Stimulated activated CD8-positive, alpha-beta memory T cell treated with anti-CD3 and anti-CD28 coated beads, Interleukin-4, amount 100 ng/mL, for 48 hours (primary cell): ENCODE data around the gene CNOT10.
"Not testable (repeated sequence)": the region's sequence is repeated elsewhere in the genome, so short reads cannot be mapped to it uniquely, and the experiment has no call there.

Experiments
- DNase-seq: peaks from one replicate; pipeline ENCODE4 v3.0.0-alpha.2; 2020

The CNOT10 gene, protein sequence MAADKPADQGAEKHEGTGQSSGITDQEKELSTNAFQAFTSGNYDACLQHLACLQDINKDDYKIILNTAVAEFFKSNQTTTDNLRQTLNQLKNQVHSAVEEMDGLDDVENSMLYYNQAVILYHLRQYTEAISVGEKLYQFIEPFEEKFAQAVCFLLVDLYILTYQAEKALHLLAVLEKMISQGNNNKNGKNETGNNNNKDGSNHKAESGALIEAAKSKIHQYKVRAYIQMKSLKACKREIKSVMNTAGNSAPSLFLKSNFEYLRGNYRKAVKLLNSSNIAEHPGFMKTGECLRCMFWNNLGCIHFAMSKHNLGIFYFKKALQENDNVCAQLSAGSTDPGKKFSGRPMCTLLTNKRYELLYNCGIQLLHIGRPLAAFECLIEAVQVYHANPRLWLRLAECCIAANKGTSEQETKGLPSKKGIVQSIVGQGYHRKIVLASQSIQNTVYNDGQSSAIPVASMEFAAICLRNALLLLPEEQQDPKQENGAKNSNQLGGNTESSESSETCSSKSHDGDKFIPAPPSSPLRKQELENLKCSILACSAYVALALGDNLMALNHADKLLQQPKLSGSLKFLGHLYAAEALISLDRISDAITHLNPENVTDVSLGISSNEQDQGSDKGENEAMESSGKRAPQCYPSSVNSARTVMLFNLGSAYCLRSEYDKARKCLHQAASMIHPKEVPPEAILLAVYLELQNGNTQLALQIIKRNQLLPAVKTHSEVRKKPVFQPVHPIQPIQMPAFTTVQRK

DNA sequence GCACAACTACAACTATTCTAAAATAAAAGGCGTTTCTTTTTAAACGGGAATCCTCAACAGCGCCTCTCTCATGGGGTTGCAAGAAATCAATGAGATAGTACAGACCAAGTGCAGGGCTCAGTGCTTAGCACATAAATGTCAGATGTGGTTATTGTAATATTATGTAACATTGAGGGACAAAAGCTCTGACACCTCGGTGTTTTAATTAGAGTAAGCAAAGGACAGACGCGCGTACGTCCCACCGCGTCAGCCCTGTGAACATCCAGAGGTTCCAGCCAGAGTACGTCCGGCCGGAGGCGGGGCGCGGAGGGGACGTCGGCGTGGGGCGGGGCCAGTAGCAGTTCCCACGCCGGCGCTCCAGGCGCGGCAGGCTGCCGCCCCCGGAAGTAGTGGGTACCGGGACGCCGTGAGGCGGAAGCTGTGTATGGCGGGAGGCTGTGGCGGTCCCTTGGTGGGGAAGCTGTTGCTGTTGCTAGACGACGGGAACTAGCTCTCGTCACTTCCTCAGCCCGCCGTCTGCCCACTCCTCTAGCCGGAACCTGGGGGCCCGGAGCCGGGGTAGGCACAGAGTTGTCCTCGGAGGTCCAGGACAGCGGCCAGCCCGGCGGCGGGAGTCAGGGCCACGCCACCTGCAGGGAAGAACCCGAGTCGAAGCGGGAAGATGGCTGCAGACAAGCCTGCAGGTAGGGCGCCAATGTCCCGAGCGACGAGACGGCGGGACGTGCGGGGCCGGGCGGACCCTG, at the start of gene CNOT10:
Gene CNOT10 (plus strand): TSS at position 389 of the 743 bp plus-strand sequence. CDS start 273 bp downstream, at position 662.
- peak; percentile 95 for DNase-seq

DNA sequence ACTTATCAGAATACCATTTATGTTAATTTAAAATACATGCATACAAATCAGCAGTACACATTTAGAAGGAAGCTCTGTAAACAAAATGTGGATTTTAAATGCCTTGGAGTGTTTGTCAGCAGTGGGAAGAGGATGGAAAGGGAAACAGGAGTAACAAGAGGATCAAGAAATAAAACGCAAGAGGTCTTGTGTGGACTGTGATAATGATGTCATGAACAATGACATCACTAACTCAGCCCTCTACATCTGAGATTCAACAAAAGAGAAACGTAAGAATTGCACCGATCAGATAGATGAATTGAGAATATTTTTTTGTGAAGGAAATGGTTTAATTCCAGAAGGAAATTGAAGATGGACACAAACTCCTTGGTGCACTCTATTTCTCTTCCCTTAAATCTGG, 44.0 kb upstream of the CNOT10 start:
- no peak for DNase-seq

DNA sequence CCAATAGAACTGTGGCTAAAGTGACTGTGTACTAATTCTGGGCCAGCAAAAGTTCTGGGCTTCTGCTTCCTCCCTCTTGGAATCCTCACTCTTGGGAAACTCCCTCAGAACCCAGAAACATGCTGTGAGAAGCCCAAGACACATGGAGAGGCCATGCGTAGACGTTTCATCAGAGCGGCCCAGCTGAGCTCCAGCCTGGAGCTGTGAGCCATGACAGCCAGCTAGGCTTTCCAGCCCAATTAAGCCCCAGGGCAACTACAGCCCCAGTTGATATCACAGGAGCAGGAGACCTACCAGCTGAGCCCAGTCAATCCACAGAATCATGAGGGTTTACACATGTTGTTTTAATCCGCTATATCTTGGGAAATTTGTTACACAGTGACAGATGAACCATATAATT, 43.6 kb upstream of the CNOT10 start:
- DNase-seq = no peak

DNA sequence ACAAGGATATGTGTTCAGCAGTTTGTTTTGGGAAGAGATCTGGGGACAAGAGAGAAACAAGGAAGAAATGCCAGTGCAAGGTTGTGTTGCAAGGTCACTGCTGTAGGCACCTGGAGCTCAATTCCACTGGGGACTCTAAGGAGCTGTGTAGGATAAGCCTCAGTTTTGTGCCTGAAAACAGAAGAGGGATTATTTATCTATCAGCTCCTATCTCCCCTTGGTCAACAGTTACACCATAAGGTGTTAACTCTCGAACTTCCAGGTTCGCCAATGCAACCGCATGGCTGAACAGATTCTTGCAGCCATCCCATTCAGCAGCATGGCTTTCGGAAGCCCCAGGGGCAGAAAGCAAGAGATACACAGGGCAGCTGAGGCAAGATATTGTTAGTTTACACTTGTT, 41.6 kb upstream of the CNOT10 start:
- no peak for DNase-seq

DNA sequence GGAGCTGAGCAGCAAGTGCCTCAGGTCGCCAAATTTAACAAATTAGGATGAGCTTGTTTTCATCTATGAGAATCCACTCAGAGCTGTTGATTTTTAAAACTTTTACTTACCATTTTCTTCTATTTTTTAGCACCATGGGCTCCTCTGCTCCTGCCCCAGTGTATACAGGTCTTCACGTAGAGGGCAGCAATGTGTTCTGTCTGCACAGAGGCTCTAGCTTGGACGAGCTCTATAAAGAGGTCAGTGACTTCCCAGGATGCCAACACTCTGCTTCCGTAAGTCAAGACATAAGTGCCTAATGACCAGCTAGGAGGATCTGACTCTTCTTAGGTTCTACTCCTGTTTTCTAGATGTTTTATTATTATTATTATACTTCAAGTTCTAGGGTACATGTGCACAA, 41.2 kb upstream of the CNOT10 start:
- no peak for DNase-seq

GRCh38 chr3:32644380-32644779, 40.6 kb upstream of the CNOT10 start:
- no peak for DNase-seq

DNA sequence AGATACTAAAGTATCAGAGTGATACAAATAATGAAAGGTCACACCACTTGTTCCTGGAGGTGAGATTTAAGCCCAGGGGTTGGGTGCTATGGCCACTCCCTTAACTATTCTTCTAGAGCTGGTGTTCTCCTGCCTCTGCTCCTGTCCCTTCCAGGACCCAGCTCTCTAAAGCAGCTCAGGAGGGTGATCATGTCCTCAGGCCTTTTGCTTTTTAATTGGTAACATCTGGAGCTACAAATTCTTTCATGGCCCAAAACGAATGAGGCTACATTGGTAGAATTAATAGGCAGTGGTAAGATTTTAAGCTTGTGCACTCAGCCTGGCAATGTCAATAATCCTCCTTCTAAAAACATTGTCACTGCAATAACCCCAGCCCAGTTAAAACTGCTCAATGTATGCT, 38.2 kb upstream of the CNOT10 start:
- no peak for DNase-seq

DNA sequence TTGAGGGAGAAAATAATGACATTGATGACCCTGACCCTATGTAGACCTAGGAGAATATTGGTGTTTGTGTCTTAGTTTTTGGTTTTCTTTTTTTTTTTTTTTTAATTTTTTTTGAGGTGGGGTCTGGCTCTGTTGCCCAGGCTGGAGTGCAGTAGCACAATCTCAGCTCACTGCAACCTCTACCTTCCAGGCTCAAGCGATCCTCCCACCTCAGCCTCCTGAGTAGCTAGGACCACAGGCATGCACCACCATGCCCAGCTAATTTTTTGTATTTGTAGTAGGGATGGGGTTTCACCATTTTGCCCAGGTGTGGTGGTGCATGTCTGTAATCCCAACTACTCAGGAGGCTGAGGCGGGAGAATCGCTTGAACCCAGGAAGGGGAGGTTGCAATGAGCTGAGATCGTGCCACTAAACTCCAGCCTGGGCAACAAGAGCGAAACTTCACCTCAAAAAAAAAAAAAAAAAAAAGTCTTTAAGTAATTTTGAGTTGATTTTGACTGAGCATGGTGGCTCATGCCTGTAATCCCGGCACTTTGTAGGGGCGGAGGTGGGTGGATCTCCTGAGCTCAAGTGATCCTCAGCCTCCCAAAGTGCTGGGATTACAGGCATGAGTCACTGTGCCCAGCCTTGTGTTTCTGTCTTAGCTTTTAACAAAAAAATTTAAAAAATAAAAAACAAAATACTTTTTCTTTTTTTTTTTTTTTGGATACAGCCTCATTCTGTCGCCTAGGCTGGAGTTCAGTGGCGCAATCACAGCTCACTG, 32.5 kb upstream of the CNOT10 start:
- DNase-seq = not testable (repeated sequence)

DNA sequence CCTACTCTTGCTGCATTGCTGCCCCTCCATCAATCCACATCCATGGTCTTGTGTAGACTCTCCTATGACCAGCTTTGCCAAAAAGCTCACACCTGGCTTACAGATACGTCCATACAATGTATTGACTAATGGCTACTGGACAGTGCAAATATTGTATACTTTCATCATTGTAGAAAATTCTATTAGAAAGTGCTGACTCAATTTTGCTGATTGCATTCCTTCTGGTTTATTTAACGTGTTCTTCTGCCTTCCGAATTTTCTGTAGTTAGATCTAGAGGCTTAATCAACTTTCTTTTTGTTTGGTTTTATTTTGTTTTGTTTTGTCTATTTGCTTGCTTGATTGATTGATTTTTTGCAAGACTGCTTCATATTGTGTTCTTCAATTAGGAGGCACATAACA, 29.8 kb upstream of the CNOT10 start:
- no peak for DNase-seq

GRCh38 chr3:32660634-32661033, 24.4 kb upstream of the CNOT10 start:
- DNase-seq = no peak

DNA sequence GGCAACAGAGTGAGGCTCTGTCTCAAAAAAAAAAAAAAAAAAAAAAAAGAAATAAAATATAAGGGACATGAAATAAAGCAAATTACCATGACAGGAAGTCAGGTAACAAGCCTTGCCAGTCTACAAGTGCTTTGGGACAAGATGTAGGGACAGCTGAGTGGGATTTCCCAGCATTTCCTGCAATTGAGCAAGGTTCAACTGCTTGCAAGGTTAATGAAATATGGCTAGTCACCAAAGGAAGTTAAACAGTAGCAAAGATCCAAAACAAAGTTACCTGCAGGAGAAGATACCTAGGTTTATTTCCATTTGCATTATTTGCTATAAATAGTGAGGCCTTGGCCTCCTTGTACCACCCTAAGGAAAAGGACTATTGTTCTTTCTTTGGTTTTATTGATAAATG, 22.3 kb upstream of the CNOT10 start:
- DNase-seq = no peak

GRCh38 chr3:32664630-32665075, 20.3 kb upstream of the CNOT10 start:
- DNase-seq = not testable (repeated sequence)

DNA sequence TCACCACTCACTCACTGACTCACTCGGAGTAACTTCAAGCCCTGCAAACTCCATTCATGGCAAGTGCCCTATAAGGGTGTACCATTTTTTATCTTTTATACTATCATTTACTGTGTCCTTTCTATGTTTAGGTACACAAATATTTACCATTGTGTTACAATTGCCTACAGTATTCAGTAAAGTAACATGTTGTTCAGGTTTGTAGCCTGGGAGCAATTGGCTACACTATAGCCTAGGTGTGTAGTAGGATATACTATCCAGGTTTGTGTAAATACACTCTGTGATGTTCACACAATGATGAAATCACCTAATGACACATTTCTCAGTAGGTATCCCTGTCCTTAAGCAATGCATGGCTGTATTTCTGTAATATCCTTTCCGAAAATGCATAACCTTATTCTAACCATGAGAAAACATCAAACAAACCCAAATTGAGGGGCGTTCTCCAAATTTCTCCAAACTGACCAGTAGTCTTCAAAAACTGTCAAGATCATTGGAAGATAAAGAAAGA, 17.9 kb upstream of the CNOT10 start:
- DNase-seq = no peak

DNA sequence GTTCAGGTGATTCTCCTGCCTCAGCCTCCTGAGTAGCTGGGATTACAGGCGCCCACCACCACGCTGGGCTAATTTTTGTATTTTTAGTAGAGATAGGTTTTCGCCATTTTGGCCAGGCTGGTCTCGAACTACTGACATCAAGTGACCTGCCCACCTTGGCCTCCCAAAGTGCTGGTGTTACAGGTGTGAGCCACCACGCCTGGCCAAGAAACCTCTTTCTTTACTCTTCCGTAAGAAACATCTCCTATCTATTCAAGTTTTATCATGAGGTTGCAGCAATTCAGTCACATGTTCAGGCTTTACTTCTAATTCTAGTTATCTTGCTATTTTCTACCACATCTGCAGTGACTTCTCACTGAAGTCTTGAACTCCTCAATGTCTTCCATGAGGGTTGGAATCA, 15.8 kb upstream of the CNOT10 start:
- DNase-seq = not testable (repeated sequence)

- DNase-seq = not testable (repeated sequence)
Measured at GRCh38 chr3:32673730-32674129, 11.3 kb upstream of the CNOT10 start.

DNA sequence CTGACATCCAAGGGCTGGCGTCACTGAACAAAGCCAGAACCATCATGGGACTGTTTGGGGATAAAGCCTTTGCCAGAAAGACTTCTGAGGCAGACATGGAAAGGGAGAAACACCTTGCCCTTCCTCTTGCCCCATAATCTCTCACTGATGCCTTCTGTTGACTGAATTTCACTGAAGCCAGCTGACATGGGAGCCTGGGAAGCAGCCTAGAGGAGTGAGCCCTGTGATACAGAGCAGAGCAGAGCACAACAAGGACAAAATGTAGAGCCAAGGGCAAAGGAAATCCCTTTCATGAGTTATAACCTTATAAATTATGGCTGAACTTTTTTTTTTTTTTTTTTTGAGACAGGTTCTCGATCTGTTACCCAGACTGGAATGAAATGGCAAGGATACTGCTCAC, 9.8 kb upstream of the CNOT10 start:
- DNase-seq = no peak

DNA sequence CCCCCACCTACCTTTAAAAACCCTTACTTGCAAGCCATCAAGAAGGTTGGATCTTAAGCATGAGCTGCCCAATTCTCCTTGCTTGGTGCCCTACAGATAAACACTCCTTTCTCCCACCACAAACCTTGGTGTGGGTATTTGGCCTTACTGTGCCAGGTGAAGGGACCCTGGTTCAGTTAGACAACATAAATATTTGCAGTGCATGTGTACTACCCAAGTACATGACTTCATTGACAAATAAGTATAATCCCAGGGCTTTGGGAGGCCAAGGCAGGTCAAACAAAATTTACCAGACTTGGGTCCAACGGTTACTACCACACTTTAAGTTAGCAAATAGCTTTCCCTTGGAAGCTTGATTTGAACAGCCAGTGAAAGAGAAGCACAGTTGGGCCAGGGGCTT, 9.3 kb upstream of the CNOT10 start:
- DNase-seq = no peak

- DNase-seq = no peak
Measured at GRCh38 chr3:32681811-32682210, 3.2 kb upstream of the CNOT10 start.

DNA sequence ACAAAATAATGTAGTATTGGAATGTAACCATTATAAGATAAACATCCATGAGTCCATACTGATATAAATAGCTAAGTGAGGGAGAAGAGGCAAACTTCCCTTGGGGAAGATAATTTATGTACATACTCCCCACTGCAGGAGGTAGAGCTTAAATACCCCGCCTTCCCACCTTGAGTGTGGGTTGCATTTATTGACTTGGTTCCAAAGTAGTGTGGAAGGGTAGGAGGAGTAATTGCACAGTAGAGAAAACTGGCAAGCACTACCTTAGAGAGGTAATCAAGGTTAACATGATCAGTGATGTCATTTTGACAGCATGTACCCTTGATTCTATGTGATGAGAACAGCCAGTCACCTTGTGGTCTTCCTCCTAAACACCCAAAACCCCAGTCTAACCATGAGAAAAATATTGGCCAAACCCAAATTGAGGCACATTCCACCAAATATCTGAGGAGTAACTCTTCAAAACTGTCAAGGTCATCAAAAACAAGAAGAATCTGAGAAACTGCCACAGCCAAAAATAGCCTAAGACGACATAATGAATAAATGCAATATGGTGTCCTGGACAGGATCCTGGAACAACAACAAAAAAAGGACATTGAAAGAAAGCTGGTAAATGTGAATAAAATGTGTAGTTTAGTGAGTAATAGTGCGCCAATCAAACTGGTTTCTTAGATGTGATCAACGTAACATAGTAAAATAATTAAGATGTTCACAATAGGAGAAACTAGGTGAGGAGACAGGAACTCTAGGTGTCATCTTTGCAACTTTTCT, 774 bp upstream of the CNOT10 start:
- no peak for DNase-seq

GRCh38 chr3:32685543-32686185, 676 bp downstream of the CNOT10 start:
- no peak for DNase-seq

DNA sequence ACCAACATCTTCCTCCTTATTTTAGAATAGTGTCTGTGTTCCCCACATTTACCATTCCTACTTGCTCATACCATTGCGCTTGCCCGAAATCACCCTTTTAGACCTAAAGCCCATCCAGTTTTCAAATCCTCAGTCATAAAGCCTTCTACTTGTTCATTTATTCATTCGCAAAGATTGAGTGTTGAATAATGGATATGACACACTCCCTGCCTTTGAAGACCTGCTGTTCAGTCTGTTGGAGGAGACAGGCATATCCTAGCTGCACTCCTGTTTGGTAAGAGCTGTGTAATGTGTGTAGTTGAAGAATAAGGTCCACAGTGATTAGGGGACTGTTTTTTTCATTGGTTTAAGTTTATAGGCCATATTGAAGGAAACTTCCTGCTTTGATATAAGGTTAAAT, 1.7 kb downstream of the CNOT10 start:
- no peak for DNase-seq
